HepG2 (cell line): ENCODE results near the gene MYH10. TPM values are rescaled to one million over a fixed set of nuclear protein-coding genes. Genes with fewer than 3 reads are reported as not detected.

Experiments
- CBX5 ChIP-seq: sonication (generic); formaldehyde crosslinking; IDR thresholded peaks from 2 replicates; pipeline ENCODE4 v1.4.0; 2020; ENCODE audit warnings: missing genetic modification reagents, borderline replicate concordance
- E2F5 ChIP-seq: sonication (generic); formaldehyde crosslinking; conservative IDR thresholded peaks from 2 replicates; pipeline ENCODE4 v1.4.0; 2020; ENCODE audit warnings: missing genetic modification reagents
- EP300 ChIP-seq, 3 experiments: sonication (generic) in 1 of 3; formaldehyde crosslinking in 1 of 3; IDR thresholded peaks; 2 replicates each; pipeline versions ENCODE4 v1.5.1 to v1.6.1; 2011 to 2020; ENCODE audit warnings: low read depth in 2 of 3, low read length in 2 of 3, borderline replicate concordance in 1 of 3, improper control_type of control experiment in 1 of 3, mild to moderate bottlenecking in 1 of 3, missing genetic modification reagents in 1 of 3, moderate library complexity in 1 of 3
- FOXA3 ChIP-seq: IDR thresholded peaks from 2 replicates; pipeline ENCODE4 v1.6.1; 2016; ENCODE audit warnings: missing genetic modification reagents, missing compliant biosample characterization
- HIC2 ChIP-seq: sonication (generic); formaldehyde crosslinking; IDR thresholded peaks from 2 replicates; pipeline ENCODE4 v1.9.0; 2022; ENCODE audit warnings: low read depth, missing genetic modification reagents
- HNF4A ChIP-seq: sonication (generic); formaldehyde crosslinking; IDR thresholded peaks from 2 replicates; pipeline ENCODE4 v1.4.0; 2020; ENCODE audit warnings: missing genetic modification reagents
- HNRNPL ChIP-seq: fragments of 200-400 bp; formaldehyde crosslinking; IDR thresholded peaks from 2 replicates; pipeline ENCODE4 v1.6.1; 2017; ENCODE audit warnings: mild to moderate bottlenecking, low read depth, low read length
- HOXA5 ChIP-seq: sonication (generic); formaldehyde crosslinking; IDR thresholded peaks from 2 replicates; pipeline ENCODE4 v1.4.0; 2020; ENCODE audit warnings: missing genetic modification reagents
- KDM1A ChIP-seq: IDR thresholded peaks from 2 replicates; pipeline ENCODE4 v1.6.1; 2016; ENCODE audit warnings: missing compliant biosample characterization
- MTA1 ChIP-seq: sonication (generic); formaldehyde crosslinking; IDR thresholded peaks from 2 replicates; pipeline ENCODE4 v1.4.0; 2020; ENCODE audit warnings: missing genetic modification reagents, mild to moderate bottlenecking, borderline replicate concordance
- MYC ChIP-seq: sonication (generic); formaldehyde crosslinking; IDR thresholded peaks from 2 replicates; pipeline ENCODE4 v1.9.0; 2021; ENCODE audit warnings: missing genetic modification reagents, borderline replicate concordance
- PITX1 ChIP-seq: sonication (generic); formaldehyde crosslinking; IDR thresholded peaks from 2 replicates; pipeline ENCODE4 v1.5.1; 2020; ENCODE audit warnings: mild to moderate bottlenecking, missing genetic modification reagents
- SMAD3 ChIP-seq: sonication (generic); formaldehyde crosslinking; IDR thresholded peaks from 2 replicates; pipeline ENCODE4 v1.4.0; 2020; ENCODE audit warnings: missing genetic modification reagents
- SNAPC5 ChIP-seq: sonication (generic); formaldehyde crosslinking; IDR thresholded peaks from 2 replicates; pipeline ENCODE4 v1.8.1; 2023; ENCODE audit warnings: mild to moderate bottlenecking, missing genetic modification reagents, borderline replicate concordance
- SSRP1 ChIP-seq: IDR thresholded peaks from 2 replicates; pipeline ENCODE4 v1.6.1; 2016; ENCODE audit warnings: control low read depth
- THAP11 ChIP-seq: IDR thresholded peaks from 2 replicates; pipeline ENCODE4 v1.6.1; 2016; ENCODE audit warnings: missing biosample characterization, missing genetic modification reagents
- ZFP62 ChIP-seq: sonication (generic); formaldehyde crosslinking; IDR thresholded peaks from 2 replicates; pipeline ENCODE4 v1.4.0; 2020; ENCODE audit warnings: missing genetic modification reagents
- ZMAT5 ChIP-seq: sonication (generic); formaldehyde crosslinking; IDR thresholded peaks from 2 replicates; pipeline ENCODE4 v1.5.0; 2020; ENCODE audit warnings: mild to moderate bottlenecking, low read depth, missing genetic modification reagents, borderline replicate concordance
- ZNF136 ChIP-seq: sonication (generic); formaldehyde crosslinking; IDR thresholded peaks from 2 replicates; pipeline ENCODE4 v1.8.1; 2022; ENCODE audit warnings: low read depth, mild to moderate bottlenecking, moderate library complexity, missing genetic modification reagents
- ZNF343 ChIP-seq: sonication (generic); formaldehyde crosslinking; IDR thresholded peaks from 2 replicates; pipeline ENCODE4 v1.4.0; 2020; ENCODE audit warnings: mild to moderate bottlenecking, missing genetic modification reagents
- ZNF451 ChIP-seq: sonication (generic); formaldehyde crosslinking; IDR thresholded peaks from 2 replicates; pipeline ENCODE4 v1.5.0; 2020; ENCODE audit warnings: mild to moderate bottlenecking, missing genetic modification reagents
- ZNF598 ChIP-seq: sonication (generic); formaldehyde crosslinking; IDR thresholded peaks from 2 replicates; pipeline ENCODE4 v1.5.1; 2020; ENCODE audit warnings: mild to moderate bottlenecking, missing genetic modification reagents, borderline replicate concordance
- polyA plus RNA-seq, 8 experiments: library from polyadenylated mRNA; depleted of rRNA in 3 of 8; stranded (reverse) in 7 of 8; unstranded in 1 of 8; fragments of >200 nt; fragmentation: Illumina TruSeq in 4 of 8; extraction: Trizol in 4 of 8; gene quantifications; 2 replicates each; pipeline versions ENCODE4 v1.2.1 to v1.2.3, GENCODE V29; 2011 to 2016; ENCODE audit warnings: low read depth in 4 of 8, missing spikeins in 1 of 8, mixed read lengths in 1 of 8; ENCODE audit not compliant: insufficient read depth in 1 of 8
- total RNA-seq, 5 experiments: library from RNA; depleted of rRNA; stranded (reverse); fragments of >200 nt; fragmentation: Illumina TruSeq; extraction: Trizol; gene quantifications; 2 replicates each; pipeline ENCODE4 v1.2.3, GENCODE V29; 2016; ENCODE audit warnings: low read depth in 1 of 5

The MYH10 gene
- total and polyA plus RNA-seq, 2 of the 13 experiments (the other 11 are each of a cell fraction or from before 2014, with no cell fraction given) = 43.4 to 68.6 TPM

GRCh38 chr17:8477715-8478441 is 152.6 kb downstream of the MYH10 start (continued):
- TF ChIP-seq CBX5 (no peak), HIC2 (CRISPR knock-in tag) (peak; percentile 43; the same call in 1 of the 2 replicates), SSRP1 (CRISPR knock-in tag) (no peak), FOXA3 (peak; percentile 30; the same call in 1 of the 2 replicates), ZNF598 (0 out of 2 replicates have a peak, but pooled peaks have one; percentile 34), MTA1 (CRISPR knock-in tag) (no peak), EP300 (IDR thresholded peaks at IDR 0.05; ENCODE audit: low read depth in 2 of 2, low read length in 2 of 2) (no peak), EP300 (CRISPR knock-in tag; IDR thresholded peaks at IDR 0.05; ENCODE audit: borderline replicate concordance) (no peak), PITX1 (CRISPR knock-in tag) (no peak), MYC (CRISPR knock-in tag) (0 out of 2 replicates have a peak, but pooled peaks have one; percentile 20), HNF4A (CRISPR knock-in tag) (peak; percentile 79), KDM1A (no peak), SNAPC5 (CRISPR knock-in tag) (no peak), ZNF451 (CRISPR knock-in tag) (peak; percentile 26; the same call in 1 of the 2 replicates), SMAD3 (no peak), ZMAT5 (no peak), ZFP62 (no peak), HOXA5 (CRISPR knock-in tag) (no peak), ZNF343 (no peak), HNRNPL (peak; percentile 76; the same call in 1 of the 2 replicates), E2F5 (no peak), ZNF136 (CRISPR knock-in tag) (no peak), THAP11 (no peak)
